Ishikawa (cell line): ENCODE data around the gene MYO1B.

Experiments used
- EP300 ChIP-seq: IDR thresholded peaks from 2 replicates; pipeline ENCODE4 v1.6.1; 2012; ENCODE audit warnings: borderline replicate concordance
- RAD21 ChIP-seq: IDR thresholded peaks from 2 replicates; pipeline ENCODE4 v1.6.1; 2012; ENCODE audit warnings: low read depth
- TEAD4 ChIP-seq: IDR thresholded peaks from 2 replicates; pipeline ENCODE4 v1.6.1; 2012

DNA sequence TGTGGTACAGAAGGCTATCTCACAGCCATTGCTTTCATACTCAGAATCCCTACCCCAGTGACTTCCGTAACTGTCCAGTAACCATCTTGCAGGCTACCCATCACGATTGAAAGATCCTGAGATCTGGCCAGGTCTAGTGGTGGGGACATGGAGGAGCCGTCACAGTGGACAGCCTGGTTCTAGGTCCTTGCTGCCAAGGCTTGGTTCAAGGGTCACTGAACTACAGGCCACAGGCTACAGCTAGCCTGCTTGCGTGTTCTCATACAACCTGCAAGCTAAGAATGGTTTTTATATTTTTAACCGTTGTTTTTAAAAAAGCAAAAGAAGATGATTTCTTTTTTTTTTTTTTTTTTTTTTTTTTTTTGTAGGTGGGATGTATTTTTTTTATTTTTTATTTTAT is 151.6 kb downstream of the MYO1B start:
- no peak for TF ChIP-seq TEAD4
- no peak for TF ChIP-seq EP300
- no peak for TF ChIP-seq RAD21
